ENCODE measurements around the gene MYO18A.
"Not testable (repeated sequence)": the region's sequence is repeated elsewhere in the genome, so short reads cannot be mapped to it uniquely, and the experiment has no call there.

Gene MYO18A

DNA sequence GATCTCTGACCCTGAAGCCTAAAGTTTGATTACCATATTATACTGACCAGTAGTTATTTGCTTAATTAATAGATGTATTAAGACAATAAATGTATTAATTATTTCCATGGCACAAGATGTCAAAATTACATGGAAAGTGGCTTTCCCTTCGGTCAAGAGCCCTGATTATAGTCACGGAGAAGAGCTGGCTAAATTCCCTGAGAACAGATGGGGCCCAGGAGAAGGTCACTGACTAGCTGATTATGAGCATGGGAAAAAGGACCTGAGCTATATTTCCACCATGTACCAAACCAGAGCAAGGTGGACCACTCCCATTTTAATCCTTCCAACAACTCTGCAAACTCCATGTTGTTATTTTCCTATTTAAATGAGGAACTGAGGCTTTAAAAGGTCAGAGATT lies 12.9 kb upstream of the MYO18A start:
- no peak for DNase-seq

DNA sequence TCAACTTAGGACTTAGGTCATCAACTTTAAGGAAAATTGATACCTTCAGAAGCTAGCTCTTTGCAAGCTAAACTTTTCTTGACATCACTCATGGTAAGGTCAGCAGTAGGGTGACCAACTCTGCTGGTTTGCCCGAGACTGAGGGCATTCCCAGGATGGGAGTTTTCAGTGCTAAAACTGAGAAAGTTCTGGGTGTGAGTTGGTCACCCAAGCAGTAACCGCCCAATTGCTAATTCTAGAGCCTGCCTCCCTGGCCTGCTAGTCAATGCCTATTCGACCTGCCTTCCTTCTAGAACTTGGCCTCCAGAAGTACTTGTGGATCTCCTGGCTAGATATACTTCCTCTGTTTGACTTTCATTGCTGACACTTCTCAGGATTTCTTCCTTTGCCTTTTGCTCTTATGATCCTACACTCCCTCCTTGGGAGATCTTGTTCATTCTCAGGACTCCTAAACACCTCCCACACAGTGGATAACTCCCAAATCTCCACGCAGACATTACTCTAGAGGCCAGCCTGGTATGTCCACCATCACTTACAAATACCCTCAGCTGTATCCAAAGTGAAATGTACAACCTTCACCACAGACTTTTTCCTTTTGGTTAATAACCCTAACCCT lies 10.5 kb upstream of the MYO18A start:
- DNase-seq: no peak

DNA sequence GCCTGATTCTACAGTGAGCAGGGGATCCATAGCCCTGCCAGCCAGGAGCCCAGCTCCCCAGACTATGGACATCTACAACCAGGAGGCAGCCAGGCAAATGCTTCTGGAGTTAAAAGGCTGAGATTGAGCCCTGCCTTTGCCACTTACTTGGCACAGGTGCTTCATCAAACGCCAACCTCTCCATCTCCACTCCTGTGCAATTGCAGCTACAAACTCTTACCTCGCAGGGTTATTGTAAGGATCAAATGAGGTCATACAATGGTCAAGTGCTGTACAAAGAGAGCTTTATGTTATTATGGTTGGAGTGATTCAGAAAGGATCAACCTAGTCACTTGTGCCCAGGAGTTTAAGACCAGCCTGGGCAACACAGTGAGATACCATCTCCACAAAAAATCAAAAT lies 9.8 kb upstream of the MYO18A start:
- no peak for DNase-seq

DNA sequence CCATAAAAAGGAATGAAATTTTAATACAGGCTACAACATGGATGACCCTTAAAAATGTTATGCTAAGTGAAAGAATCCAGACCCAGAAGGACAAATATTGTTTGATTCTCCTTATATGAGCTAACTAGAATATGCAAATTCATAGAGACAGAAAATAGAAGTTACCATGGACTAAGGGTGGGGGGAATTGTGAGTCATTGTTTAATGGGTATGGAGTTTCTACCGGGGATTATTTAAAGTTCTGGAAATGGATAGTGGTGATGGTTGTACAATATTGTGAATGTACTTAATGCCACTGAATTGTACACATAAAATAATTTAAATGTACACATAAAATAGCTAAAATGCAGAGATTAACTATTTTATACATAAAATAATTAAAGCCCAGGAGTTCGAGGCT lies 9.2 kb upstream of the MYO18A start:
- DNase-seq: no peak

DNA sequence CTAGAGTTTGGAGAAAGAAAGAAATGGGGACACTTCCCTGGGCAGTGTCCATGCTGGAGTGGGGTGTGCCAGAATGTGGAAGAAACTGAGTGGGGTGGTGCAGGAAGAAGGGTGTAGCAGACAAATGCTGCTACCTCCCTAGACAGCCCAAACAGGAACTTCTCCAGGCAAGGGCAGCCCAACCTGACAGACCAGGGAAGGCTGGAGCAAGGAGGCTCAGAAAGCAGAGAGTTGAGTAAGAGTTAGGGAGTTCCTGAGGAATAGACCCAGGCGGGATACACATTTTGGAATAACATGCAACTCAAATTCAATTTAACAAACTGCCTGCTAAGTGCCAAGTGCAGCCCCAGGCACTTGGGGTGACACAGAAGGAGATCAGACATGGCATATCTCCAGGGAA lies 1.0 kb upstream of the MYO18A start:
- DNase-seq: no peak

DNA sequence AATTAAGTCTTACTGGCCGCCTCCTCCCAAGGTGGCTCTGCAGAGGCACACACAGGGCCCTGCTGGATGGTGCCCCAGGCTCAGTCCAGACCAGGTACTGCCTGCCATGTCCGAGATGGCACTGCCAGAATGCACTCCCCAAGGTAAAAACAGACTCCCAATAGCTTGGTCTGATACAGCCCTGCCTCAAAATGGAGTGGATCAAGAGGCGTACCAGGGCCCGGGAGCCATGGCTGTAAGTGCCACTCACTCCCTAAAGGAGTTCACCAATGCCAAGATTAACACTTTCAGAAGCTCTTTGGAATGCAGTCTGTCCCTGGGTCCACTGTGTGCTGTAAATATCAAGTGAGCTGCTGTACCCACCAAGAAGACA lies 576 bp upstream of the MYO18A start:
- no peak for DNase-seq

DNA sequence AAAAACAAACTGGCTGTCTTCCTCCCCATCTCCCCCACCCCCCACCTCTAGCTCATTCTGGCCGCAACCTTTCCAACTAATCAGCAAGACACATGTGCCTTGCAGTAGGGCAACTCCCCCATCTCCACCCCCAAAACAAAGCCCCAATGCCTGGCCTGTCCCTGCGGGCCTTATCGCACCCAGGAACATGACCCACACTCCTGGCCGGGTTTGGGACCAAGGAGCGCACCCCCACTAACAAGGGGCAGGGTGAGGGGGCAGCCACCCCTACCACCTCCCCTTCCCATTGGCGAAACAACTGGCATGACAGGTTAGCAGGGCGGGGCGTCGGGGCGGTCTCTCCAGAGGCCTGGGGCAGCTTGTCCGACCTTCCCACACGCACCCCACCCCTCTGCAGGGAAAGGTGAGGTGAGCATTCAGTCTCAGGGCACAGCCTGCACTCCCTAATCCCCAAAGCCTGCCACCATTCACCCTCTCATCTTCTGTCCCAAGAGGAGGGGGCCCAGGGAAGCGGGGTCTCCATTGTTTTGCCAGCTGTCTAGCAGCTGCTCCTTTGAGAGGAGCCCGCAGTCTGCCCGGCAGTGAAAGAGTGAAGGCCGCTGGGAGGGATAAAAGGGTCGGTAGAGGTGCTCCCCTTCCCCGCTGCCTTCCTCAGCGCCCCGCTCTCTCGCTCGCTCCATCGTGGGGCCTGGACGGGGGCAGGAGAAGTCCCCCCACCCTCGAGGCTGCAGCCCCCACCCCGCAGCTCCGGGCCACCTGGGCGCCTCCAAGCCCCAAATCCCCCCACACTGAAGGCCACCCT lies 765 bp downstream of the MYO18A start:
- DNase-seq: peak; percentile 84

DNA sequence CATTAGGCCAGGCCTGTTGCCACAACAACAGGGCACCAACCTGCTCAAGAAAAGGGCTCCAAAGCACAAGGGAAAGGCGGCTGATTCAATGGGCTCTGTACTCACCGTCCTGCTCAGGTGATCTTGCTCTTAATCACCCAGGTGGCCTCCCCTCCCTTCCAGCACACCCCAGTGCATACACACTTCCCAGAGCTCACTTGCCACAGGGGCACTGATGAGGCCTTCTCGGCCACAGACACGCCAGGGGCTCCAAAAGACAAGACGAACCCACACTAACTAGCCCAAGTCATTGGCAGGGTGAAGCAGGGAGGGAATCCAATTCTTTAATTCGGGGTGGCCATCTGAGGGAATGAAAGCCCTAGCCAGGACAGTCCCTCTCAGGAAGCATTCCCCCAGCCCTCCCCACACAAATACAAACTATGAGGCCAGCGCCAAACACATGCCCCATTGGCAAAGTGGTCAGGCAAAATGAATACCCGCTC lies 1.4 kb downstream of the MYO18A start:
- no peak for DNase-seq

DNA sequence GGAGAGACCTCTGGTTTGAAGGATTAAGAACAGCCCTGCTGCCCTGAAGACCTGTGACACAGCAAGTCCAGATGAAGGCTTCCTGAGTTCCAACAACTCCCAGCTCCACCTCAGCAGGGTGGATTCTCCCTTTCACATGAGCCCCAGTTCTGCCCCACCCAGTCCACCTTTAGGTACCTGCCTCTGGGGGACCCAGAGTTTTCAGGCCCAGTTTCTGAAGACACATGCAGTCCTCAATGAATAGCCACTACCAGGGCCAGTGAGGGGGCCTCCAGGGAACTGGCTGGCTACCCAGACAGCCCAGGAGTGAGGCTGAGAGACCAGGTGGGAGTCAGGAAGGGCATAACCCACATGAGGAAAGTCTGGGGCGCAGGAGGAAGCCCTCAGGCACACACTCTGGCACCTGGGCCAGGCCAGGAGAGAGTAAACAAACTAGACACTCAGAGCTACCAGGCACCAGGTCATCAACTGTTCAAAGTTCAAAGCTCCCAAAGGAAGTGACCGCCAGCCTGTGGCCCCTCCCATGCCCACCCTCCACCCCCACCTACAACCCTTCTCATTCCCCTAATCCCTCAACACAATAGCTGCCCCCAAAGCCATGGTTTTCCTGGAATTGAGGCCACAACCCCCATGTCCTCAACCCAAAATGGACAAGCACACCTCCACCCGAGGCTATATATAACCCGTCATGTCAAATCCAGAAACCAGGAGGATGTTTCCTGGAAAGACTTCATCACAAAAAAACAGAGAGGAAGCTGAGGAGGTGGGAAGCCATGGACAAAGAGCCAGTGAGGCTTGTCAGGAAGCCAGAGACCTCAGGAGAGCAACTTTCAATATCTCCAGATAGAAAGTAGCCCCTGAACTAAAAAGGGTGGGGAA lies 2.1 kb downstream of the MYO18A start:
- DNase-seq: no peak

DNA sequence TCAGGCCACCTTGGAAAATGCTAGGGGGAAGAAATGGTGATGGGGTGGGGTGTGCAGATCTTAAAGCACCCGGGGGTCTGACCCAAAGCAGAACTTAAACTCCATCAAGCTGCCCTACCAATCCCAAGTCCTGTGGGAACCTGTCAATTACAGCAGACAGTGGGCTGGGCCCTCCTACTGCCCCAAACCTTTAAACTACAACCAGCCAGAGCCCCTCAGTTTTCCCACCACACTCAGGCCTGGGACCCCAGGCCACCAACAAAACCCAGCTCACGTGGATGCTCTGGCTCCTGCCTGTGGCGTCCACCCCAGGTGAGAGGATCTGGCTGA lies 2.7 kb downstream of the MYO18A start:
- DNase-seq: no peak

DNA sequence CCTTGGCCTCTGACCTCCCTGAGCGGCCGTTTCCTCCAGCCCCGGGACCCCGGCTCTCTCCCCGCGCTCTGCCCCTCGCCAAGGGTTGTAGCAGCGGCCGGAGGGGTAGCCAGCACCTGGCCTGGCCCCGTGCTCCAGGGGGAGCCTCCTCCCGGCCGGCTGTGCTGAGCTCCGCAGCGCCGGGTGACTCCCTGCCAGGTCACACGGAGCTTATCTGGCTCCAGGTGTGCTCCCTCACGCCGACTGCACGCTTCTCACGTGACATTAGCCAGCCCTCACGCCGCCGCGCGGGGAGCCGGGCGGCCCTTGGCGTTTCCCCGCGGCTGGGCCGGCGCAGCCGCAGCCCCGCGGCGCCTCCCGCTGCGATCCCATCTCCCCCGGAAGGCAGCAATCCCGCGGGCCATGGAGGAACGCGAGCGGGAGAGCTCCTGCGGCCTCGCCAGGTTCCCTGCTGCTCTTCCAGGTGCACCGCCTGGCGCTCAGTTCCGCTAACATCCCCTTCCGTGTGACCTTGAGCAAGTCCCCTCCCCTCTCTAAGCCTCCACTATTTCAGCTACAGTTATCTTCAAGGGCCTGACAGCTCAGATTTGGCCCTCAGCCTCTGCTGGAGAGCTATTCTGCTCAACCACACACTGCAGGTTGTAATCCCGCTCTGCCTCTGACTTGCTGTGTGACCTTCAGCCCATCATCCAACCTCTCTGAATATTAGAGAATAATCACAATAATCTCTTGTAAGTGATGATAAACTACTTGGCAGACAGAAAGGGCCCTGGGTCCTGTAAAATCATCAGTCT lies 3.4 kb downstream of the MYO18A start:
- DNase-seq: peak; percentile 93

DNA sequence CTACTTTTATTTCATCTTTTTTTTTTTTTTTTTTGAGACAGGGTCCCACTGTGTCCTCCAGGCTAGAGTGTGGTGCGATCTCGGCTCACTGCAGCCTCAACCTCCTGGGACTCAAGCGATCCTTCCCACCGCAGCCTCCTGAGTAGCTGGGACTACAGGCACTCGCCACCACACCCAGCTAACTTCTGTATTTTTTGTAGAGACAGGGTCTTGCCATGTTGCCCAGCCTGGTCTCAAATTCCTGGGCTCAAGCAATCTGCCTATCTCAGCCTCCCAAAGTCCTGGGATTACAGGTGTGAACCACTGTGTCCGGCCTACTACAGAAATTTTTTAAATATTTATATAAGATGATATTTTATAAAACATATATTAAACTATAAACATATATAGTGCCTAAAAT lies 4.8 kb downstream of the MYO18A start:
- DNase-seq: no peak

DNA sequence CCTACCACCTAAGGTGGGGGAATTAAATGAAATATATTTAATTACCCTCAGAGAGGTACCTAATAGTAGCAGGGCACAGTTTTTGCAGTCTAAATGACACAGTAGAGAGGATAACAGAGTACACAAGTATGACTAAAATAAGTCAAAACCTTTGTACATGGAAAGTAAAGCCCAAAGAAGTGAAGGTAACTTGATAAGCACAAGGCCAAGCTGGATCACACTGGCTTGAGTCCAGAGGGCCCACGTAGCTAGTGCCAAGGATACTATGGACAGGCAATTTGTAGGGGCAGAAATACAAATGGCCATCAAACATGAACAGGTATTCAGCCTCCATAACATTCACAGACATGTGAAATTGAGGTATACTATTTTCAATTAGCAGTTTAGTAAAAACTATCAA lies 7.6 kb downstream of the MYO18A start:
- DNase-seq: no peak

DNA sequence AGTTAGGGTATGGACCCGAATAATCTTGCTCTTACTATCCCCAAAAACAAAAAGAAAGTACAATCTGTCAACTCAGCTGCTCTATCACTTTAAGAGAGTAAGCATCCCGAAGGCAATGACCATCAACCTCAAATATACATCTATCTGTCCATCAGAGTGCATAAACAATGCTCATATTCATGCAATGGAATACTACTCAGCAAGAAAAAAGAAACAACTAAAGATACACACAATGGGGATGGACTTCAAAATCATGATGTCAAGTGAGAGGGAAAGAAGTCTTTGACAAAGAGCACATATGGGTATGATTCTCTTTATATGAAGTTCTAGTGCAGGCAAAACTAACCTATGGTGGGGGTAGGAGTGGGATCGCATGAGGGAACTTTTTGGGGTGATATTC lies 9.5 kb downstream of the MYO18A start:
- DNase-seq: no peak

DNA sequence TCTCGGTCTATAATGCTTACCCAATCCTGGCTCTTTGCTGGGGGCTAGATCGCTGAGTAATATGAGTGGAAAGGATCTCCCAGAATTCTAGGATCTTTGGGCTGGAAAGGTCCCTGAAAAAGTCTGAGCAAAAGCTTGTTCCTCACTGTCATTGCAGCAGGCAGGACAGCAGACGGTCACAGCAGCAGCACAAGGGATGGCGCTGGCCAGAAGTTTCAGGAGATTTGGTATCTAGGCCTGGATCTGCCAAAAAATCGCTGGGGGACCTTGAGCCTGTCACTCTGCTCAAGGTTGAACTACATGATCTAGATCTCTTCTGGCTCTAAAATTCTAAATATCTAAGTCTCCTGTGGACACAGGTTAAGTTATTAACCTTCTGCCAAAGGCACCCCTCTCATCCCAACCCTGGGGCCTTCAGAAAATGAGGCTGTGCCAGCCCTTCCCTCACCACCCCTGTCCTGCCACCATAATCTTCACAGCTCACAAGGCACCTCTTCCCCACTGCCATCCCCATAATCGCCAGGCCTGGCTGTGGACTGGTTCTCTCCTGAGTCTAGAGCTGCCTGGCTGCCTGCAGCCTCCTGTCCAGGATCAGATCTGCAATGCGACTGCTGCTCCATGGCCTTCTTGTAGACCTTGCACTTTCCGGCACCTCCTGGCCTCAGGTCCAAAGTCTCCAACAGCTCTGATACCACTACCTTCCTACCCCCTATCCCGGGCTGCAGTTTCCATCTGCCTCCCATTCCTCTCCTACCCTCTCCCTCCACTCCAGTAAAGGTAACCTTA lies 10.2 kb downstream of the MYO18A start:
- DNase-seq: no peak

DNA sequence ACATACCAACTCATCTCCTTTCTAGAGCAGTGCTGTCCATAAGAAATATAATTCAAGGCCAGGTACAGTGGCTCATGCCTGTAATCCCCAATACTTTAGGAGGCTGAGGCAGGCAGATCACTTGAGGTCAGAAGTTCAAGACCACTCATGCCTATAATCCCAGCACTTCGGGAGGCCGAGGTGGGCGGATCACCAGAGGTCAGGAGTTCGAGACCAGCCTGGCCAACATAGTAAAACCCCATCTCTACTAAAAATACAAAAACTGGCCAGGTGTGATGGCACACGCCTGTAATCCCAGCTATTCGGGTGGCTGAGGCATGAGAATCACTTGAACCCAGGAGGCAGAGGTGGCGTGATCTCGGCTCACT lies 11.5 kb downstream of the MYO18A start:
- not testable (repeated sequence) for DNase-seq

DNA sequence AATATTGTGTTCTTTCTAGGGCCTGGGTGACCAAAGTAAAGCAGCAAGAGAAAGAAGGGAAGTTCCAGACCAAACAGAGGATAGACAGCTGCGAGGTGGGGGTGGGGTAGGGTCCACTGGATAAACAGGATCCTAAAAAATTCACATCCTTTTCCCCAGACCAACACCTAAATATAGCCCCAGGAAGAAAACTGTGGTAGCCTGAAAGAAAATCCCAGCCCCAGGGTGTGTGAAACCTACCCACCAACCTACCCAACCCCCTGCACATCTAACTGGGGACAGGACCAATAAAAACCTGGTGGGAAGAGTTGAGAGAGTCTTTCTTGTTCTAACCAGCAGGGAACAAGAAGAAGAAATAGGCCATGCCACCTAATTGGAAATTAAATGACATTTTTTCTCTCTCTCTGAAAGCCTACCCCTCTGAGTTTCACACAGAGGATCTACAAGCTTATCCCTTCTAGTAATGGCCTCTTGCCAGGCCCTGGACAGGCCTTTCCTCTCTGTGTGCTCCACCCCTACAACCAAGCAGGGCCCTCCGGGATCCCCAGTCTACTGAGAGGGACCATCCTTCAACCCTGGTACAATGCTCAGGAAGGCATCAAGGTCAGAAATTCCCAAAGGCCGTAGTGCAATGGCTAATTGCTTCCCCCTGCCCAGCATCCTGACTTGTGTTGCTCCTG lies 12.0 kb downstream of the MYO18A start:
- no peak for DNase-seq

DNA sequence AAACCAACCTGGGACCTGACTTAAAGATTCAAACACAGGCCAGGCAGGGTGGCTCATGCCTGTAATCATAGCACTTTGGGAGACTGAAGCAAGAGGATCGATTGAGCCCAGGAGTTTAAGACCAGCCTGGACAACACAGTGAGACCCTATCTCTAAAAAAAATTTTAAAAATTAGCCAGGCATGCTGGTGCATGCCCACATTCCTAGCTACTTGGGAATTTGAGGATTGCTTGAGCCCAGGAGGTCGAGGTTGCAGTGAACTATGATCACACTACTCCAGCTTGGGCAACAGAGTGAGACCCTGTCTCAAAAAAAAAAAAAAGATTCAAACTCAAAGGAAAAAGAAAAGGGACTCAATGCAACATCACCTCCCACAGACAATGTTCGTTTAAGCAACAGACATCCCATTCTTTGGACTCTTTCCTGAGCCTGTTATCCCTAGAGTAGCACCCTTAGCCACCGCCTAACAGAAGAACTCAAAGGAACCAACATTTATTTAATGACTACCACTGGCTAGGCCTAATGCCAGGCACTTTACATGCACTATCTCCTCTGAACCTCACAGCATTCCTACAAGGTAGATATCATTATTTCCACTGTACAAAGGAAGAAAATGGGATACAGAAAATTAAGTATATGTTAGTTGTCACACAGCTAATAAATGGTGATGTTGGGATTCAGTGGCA lies 12.7 kb downstream of the MYO18A start:
- DNase-seq: no peak

DNA sequence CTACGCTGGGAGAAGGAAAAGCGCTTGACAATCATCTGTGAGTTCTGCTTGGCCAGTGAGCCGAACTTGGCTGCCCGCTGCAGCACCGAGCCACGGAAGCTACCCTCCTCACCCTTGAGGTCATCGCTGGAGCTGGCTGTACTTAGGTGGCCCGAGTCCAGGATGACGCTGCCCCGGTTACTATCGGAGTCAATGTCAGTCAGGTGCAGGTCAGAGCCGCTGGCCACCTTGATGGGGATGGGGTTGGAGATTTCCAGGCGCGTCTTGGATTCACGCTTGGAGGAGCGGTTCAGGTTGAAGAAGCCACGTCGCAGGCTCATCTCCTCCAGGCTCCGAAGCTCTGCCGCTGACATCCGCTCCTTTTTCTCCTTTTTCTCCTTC lies 13.7 kb downstream of the MYO18A start:
- no peak for DNase-seq

DNA sequence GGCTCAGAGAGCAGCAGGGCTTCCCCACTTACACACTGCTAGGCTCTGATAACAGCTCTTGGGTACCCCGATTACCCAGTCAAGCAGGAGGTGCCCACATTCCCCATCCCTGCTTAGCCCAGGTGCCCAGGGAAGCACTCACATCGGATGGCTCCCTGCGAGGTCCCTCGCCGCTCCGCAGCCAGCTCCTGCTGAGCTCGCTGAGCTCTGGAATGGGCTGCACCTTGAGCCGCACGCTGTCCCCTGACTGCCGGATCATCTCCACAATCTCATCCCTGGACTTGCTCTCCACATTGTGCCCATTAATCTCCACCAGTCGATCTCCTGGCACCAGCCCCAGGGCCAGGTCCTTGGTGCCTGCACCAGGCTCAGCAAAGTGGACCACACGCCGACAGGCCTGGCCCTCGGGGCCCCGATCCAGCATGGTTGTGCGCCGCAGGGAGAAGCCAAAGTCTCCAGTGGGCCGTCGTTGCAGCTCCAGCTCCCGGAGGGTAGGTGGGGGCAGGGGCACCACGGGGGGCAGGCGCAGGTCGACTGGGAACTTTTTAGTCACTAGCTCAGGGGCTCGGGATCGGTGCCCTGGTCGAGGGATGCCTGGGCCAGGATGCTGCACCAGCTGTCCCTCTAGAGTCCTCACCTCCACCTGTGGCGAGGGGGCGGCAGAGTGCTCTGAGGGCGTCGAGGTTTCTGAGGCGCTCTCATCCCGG lies 14.2 kb downstream of the MYO18A start:
- DNase-seq: no peak

Measured in 8988T (cell line).